ENCODE results near the gene CFAP74.

The CFAP74 gene

GRCh38 chr1:1966071-1966740 lies 37.4 kb downstream of the CFAP74 start:
- no peak for DNase-seq (ENCODE audit: low read depth, low spot score)
- in situ Hi-C loops (cut with HindIII; ENCODE audit: low sequenced_read_pairs), result no loop called here
- no peak for TF ChIP-seq CTCF (IDR thresholded peaks at IDR 0.05; ENCODE audit: low read depth, low read length)
- no peak overlapping the region for H3K4me3 ChIP-seq (ENCODE audit: low read depth, low read length)

GRCh38 chr1:1965546-1965945 lies 38.0 kb downstream of the CFAP74 start:
- in situ Hi-C loops (cut with HindIII; ENCODE audit: low sequenced_read_pairs), result no loop called here
- TF ChIP-seq CTCF (IDR thresholded peaks at IDR 0.05; ENCODE audit: low read depth, low read length), result no peak
- H3K4me3 ChIP-seq (ENCODE audit: low read depth, low read length), result no peak overlapping the region
- DNase-seq (ENCODE audit: low read depth, low spot score), result no peak

GRCh38 chr1:1964811-1965210 lies 38.8 kb downstream of the CFAP74 start:
- no peak for DNase-seq (ENCODE audit: low read depth, low spot score)
- TF ChIP-seq CTCF (IDR thresholded peaks at IDR 0.05; ENCODE audit: low read depth, low read length), result no peak
- no peak overlapping the region for H3K4me3 ChIP-seq (ENCODE audit: low read depth, low read length)
- in situ Hi-C loops (cut with HindIII; ENCODE audit: low sequenced_read_pairs), result no loop called here

- in situ Hi-C loops (cut with HindIII; ENCODE audit: low sequenced_read_pairs), result no loop called here
- H3K4me3 ChIP-seq (ENCODE audit: low read depth, low read length), result no peak overlapping the region
- no peak for DNase-seq (ENCODE audit: low read depth, low spot score)
- TF ChIP-seq CTCF (IDR thresholded peaks at IDR 0.05; ENCODE audit: low read depth, low read length), result no peak
Measured at GRCh38 chr1:1963570-1963969, 40.0 kb downstream of the CFAP74 start.

GRCh38 chr1:1962752-1963151 lies 40.8 kb downstream of the CFAP74 start:
- H3K4me3 ChIP-seq (ENCODE audit: low read depth, low read length), result no peak overlapping the region
- DNase-seq (ENCODE audit: low read depth, low spot score), result no peak
- in situ Hi-C loops (cut with HindIII; ENCODE audit: low sequenced_read_pairs), result no loop called here
- no peak for TF ChIP-seq CTCF (IDR thresholded peaks at IDR 0.05; ENCODE audit: low read depth, low read length)

- no peak for TF ChIP-seq CTCF (IDR thresholded peaks at IDR 0.05; ENCODE audit: low read depth, low read length)
- no peak overlapping the region for H3K4me3 ChIP-seq (ENCODE audit: low read depth, low read length)
- DNase-seq (ENCODE audit: low read depth, low spot score), result no peak
- in situ Hi-C loops (cut with HindIII; ENCODE audit: low sequenced_read_pairs), result no loop called here
Measured at GRCh38 chr1:1960480-1961196, 42.9 kb downstream of the CFAP74 start.

All from astrocyte of the spinal cord (primary cell).